ENCODE measurements around the gene C2orf92. TPM values are rescaled to one million over a fixed set of nuclear protein-coding genes. Genes with fewer than 3 reads are reported as not detected.

C2orf92 gene
- total RNA-seq, 1 experiment from 2014 or later: 6.9 TPM

DNA sequence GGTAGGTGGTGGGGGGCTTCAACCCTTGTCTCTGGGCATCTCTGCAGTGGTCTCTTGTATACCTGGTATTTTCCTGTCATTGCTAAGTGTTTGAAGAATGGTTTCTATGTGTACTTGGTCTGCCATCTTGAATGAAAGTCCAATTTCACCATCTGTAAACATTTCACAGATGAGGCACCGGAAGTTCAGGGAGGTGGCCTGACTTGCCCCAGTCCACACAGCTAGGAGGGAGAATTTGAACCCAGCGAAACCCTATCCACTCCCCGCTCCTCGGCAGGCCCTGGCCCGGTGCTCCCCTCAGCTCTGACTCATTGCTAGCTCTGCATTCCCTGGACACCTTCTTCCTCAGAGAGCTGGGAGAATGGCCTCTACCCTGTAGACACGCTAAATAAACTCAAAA lies 74.4 kb downstream of the C2orf92 start:
- CTCF ChIA-PET: no interaction called here
- no peak for DNase-seq
- no peaks in the 10 kb centered on the region for H3K36me3 Mint-ChIP-seq (ENCODE audit: insufficient read depth, unreplicated experiment)
- no peak overlapping the region for H3K4me3 Mint-ChIP-seq (ENCODE audit: low read depth, unreplicated experiment)
- H3K27me3 Mint-ChIP-seq (ENCODE audit: unreplicated experiment): peaks cover 2% of the 10 kb centered on the region
- no peaks in the 10 kb centered on the region for H3K4me1 Mint-ChIP-seq (ENCODE audit: low read depth, unreplicated experiment)
- intact Hi-C loops (cut with micrococcal nuclease; ENCODE audit: unreplicated experiment): no loop called here
- TF ChIP-seq, protein P1, sequence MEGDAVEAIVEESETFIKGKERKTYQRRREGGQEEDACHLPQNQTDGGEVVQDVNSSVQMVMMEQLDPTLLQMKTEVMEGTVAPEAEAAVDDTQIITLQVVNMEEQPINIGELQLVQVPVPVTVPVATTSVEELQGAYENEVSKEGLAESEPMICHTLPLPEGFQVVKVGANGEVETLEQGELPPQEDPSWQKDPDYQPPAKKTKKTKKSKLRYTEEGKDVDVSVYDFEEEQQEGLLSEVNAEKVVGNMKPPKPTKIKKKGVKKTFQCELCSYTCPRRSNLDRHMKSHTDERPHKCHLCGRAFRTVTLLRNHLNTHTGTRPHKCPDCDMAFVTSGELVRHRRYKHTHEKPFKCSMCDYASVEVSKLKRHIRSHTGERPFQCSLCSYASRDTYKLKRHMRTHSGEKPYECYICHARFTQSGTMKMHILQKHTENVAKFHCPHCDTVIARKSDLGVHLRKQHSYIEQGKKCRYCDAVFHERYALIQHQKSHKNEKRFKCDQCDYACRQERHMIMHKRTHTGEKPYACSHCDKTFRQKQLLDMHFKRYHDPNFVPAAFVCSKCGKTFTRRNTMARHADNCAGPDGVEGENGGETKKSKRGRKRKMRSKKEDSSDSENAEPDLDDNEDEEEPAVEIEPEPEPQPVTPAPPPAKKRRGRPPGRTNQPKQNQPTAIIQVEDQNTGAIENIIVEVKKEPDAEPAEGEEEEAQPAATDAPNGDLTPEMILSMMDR (IDR thresholded peaks at IDR 0.05; ENCODE audit: unreplicated experiment): no peak
- H3K27ac Mint-ChIP-seq (ENCODE audit: unreplicated experiment): no peak overlapping the region
- BruUV-seq (replicated peaks): no TSS peak
- no peaks in the 10 kb centered on the region for H3K9me3 Mint-ChIP-seq (ENCODE audit: low read depth, unreplicated experiment)

- CTCF ChIA-PET: interaction anchor here (1.0 kb wide), 1 partner anchor 20 kb away, joined by 4 read pairs; no protein-coding TSS in a partner anchor
- H3K9me3 Mint-ChIP-seq (ENCODE audit: low read depth, unreplicated experiment): no peaks in the 10 kb centered on the region
- no peak overlapping the region for H3K4me3 Mint-ChIP-seq (ENCODE audit: low read depth, unreplicated experiment)
- BruUV-seq (replicated peaks): no TSS peak
- TF ChIP-seq, protein P1 (IDR thresholded peaks at IDR 0.05; ENCODE audit: unreplicated experiment): no peak
- intact Hi-C loops (cut with micrococcal nuclease; ENCODE audit: unreplicated experiment): no loop called here
- no peak for DNase-seq
- no peaks in the 10 kb centered on the region for H3K4me1 Mint-ChIP-seq (ENCODE audit: low read depth, unreplicated experiment)
- H3K36me3 Mint-ChIP-seq (ENCODE audit: insufficient read depth, unreplicated experiment): no peaks in the 10 kb centered on the region
- H3K27ac Mint-ChIP-seq (ENCODE audit: unreplicated experiment): no peak overlapping the region
- no peaks in the 10 kb centered on the region for H3K27me3 Mint-ChIP-seq (ENCODE audit: unreplicated experiment)
Observed at GRCh38 chr2:97745474-97746174, 76.1 kb downstream of the C2orf92 start.

GRCh38 chr2:97747285-97747684 lies 77.8 kb downstream of the C2orf92 start:
- TF ChIP-seq, protein P1 (IDR thresholded peaks at IDR 0.05; ENCODE audit: unreplicated experiment): no peak
- CTCF ChIA-PET: no interaction called here
- no peaks in the 10 kb centered on the region for H3K9me3 Mint-ChIP-seq (ENCODE audit: low read depth, unreplicated experiment)
- intact Hi-C loops (cut with micrococcal nuclease; ENCODE audit: unreplicated experiment): no loop called here
- no peak for DNase-seq
- no TSS peak for BruUV-seq (replicated peaks)
- no peak overlapping the region for H3K4me3 Mint-ChIP-seq (ENCODE audit: low read depth, unreplicated experiment)
- H3K36me3 Mint-ChIP-seq (ENCODE audit: insufficient read depth, unreplicated experiment): no peaks in the 10 kb centered on the region
- H3K27me3 Mint-ChIP-seq (ENCODE audit: unreplicated experiment): no peaks in the 10 kb centered on the region
- H3K27ac Mint-ChIP-seq (ENCODE audit: unreplicated experiment): no peak overlapping the region
- H3K4me1 Mint-ChIP-seq (ENCODE audit: low read depth, unreplicated experiment): no peaks in the 10 kb centered on the region

DNA sequence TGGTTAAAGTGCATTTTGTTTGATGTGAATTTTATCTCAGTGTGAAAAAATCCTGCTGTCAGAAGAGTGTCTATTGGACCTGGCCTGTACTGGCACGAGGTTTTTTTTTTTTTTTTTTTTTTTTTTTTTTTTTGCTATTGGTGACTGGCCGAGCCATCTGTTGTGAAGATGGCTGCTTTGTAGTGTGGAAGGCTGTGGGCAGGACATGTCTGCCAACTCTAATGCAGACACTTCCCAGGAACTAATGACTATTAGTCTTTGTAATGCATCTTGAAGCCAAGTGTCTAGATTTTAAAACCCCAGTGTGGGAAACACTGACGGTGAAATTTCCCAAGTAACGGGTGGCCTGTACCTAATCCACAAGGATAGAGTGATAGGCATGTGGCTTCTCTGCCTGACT lies 78.2 kb downstream of the C2orf92 start:
- no peaks in the 10 kb centered on the region for H3K4me1 Mint-ChIP-seq (ENCODE audit: low read depth, unreplicated experiment)
- TF ChIP-seq, protein P1 (IDR thresholded peaks at IDR 0.05; ENCODE audit: unreplicated experiment): no peak
- H3K27ac Mint-ChIP-seq (ENCODE audit: unreplicated experiment): no peak overlapping the region
- H3K9me3 Mint-ChIP-seq (ENCODE audit: low read depth, unreplicated experiment): no peaks in the 10 kb centered on the region
- BruUV-seq (replicated peaks): no TSS peak
- no peaks in the 10 kb centered on the region for H3K27me3 Mint-ChIP-seq (ENCODE audit: unreplicated experiment)
- no peak for DNase-seq
- H3K36me3 Mint-ChIP-seq (ENCODE audit: insufficient read depth, unreplicated experiment): no peaks in the 10 kb centered on the region
- no peak overlapping the region for H3K4me3 Mint-ChIP-seq (ENCODE audit: low read depth, unreplicated experiment)
- intact Hi-C loops (cut with micrococcal nuclease; ENCODE audit: unreplicated experiment): no loop called here
- CTCF ChIA-PET: no interaction called here
